Activated B cell treated with CpG ODN at 0.5 μM for 24 hours (primary cell): ENCODE measurements around the gene P2RX4. TPM values are rescaled to one million over a fixed set of nuclear protein-coding genes. Genes with fewer than 3 reads are reported as not detected.
"Not testable (repeated sequence)": the region's sequence is repeated elsewhere in the genome, so short reads cannot be mapped to it uniquely, and the experiment has no call there.

Experiments
- ATAC-seq: fragments of 200-7000 bp; cut with Tn5 transposase; one replicate; pipeline ENCODE4 v1.10.0; 2021; ENCODE audit warnings: low read depth, mild to moderate bottlenecking, moderate library complexity
- CTCF ChIA-PET: fragments of 350-600 bp; sonication (Branson Sonifier 250); formaldehyde crosslinking; loops from one replicate; lab custom pipeline; 2021; ENCODE audit warnings: antibody characterized with exemption; lab: Charles Lee
- POLR2A ChIA-PET: fragments of 350-600 bp; sonication (Branson Sonifier 250); formaldehyde crosslinking; loops from one replicate; lab custom pipeline; 2021; ENCODE audit warnings: antibody characterized with exemption; lab: Charles Lee
- DNase-seq: peaks from one replicate; pipeline ENCODE4 v3.0.0; 2022
- H3K27ac Mint-ChIP-seq: one replicate; pipeline ENCODE4 v1.8.0; 2020; ENCODE audit warnings: mixed read lengths
- H3K27me3 Mint-ChIP-seq: one replicate; pipeline ENCODE4 v1.8.0; 2021; ENCODE audit warnings: mixed read lengths
- H3K36me3 Mint-ChIP-seq: one replicate; pipeline ENCODE4 v1.8.0; 2021; ENCODE audit warnings: low read depth, mixed read lengths
- H3K4me1 Mint-ChIP-seq: one replicate; pipeline ENCODE4 v1.8.0; 2021; ENCODE audit warnings: mixed read lengths
- H3K4me3 Mint-ChIP-seq: one replicate; pipeline ENCODE4 v1.8.0; 2020; ENCODE audit warnings: mild to moderate bottlenecking, mixed read lengths
- H3K9me3 Mint-ChIP-seq: one replicate; pipeline ENCODE4 v1.8.0; 2020; ENCODE audit warnings: mixed read lengths
- intact Hi-C: fragments of 100-400 bp; cut with micrococcal nuclease; formaldehyde crosslinking; loops from one replicate; pipeline ENCODE4 v1.15.1; 2024
- total RNA-seq: library from RNA; stranded (reverse); gene quantifications from 2 replicates; pipeline ENCODE4 v1.2.3, GENCODE V29; 2022
- TF ChIP-seq, protein P1 (sequence below): fragments of 200-600 bp; IDR thresholded peaks from one replicate; pipeline ENCODE4 v1.8.0; 2022; ENCODE audit warnings: antibody characterized with exemption, mild to moderate bottlenecking

Gene P2RX4
- total RNA-seq, 1 donor from 2014 or later: 17.0 TPM

- no peak for DNase-seq
- no peak for ATAC-seq
- H3K27me3 Mint-ChIP-seq: no peaks in the 10 kb centered on the region
- POLR2A ChIA-PET: no interaction called here
- no peaks in the 10 kb centered on the region for H3K9me3 Mint-ChIP-seq
- H3K4me3 Mint-ChIP-seq: no peak overlapping the region
- CTCF ChIA-PET: no interaction called here
- H3K27ac Mint-ChIP-seq: no peak overlapping the region
- H3K4me1 Mint-ChIP-seq: peaks cover 11% of the 10 kb centered on the region
- TF ChIP-seq, protein P1, sequence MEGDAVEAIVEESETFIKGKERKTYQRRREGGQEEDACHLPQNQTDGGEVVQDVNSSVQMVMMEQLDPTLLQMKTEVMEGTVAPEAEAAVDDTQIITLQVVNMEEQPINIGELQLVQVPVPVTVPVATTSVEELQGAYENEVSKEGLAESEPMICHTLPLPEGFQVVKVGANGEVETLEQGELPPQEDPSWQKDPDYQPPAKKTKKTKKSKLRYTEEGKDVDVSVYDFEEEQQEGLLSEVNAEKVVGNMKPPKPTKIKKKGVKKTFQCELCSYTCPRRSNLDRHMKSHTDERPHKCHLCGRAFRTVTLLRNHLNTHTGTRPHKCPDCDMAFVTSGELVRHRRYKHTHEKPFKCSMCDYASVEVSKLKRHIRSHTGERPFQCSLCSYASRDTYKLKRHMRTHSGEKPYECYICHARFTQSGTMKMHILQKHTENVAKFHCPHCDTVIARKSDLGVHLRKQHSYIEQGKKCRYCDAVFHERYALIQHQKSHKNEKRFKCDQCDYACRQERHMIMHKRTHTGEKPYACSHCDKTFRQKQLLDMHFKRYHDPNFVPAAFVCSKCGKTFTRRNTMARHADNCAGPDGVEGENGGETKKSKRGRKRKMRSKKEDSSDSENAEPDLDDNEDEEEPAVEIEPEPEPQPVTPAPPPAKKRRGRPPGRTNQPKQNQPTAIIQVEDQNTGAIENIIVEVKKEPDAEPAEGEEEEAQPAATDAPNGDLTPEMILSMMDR: no peak
- peaks cover 24% of the 10 kb centered on the region for H3K36me3 Mint-ChIP-seq
- intact Hi-C loops: no loop called here
Measured at GRCh38 chr12:121279071-121279375, 69.1 kb downstream of the P2RX4 start.

GRCh38 chr12:121279507-121279915 lies 69.6 kb downstream of the P2RX4 start:
- no peaks in the 10 kb centered on the region for H3K27me3 Mint-ChIP-seq
- POLR2A ChIA-PET: no interaction called here
- DNase-seq (no peak), ATAC-seq (no peak)
- peaks cover 11% of the 10 kb centered on the region for H3K4me1 Mint-ChIP-seq
- H3K4me3 Mint-ChIP-seq: no peak overlapping the region
- intact Hi-C loops: no loop called here
- H3K27ac Mint-ChIP-seq: no peak overlapping the region
- TF ChIP-seq, protein P1: no peak
- H3K36me3 Mint-ChIP-seq: peaks cover 25% of the 10 kb centered on the region
- no peaks in the 10 kb centered on the region for H3K9me3 Mint-ChIP-seq
- CTCF ChIA-PET: no interaction called here

DNA sequence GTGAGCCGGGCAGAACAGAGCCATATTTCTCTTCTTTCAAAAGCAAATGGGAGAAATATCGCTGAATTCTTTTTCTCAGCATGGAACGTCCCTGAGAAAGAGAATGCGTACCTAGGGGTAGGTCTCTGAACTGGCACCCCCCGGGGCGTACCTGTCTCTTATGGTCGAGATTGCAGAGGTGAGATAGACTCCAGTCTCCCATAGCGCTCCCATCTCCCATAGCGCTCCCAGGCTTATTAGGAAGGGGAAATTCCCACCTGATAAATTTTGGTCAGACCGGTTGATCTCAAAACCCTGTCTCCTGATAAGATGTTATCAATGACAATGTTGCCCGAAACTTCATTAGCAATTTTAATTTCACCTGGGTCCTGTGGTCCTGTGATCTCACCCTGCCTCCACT lies 70.6 kb downstream of the P2RX4 start:
- H3K27me3 Mint-ChIP-seq, intact Hi-C loops, H3K9me3 Mint-ChIP-seq, CTCF ChIA-PET, ATAC-seq, H3K4me3 Mint-ChIP-seq, POLR2A ChIA-PET, DNase-seq, H3K27ac Mint-ChIP-seq: not testable (repeated sequence)
- Mint-ChIP-seq H3K36me3 (peaks cover 23% of the 10 kb centered on the region), H3K4me1 (peaks cover 11% of the 10 kb centered on the region)

GRCh38 chr12:121281116-121281515 lies 71.2 kb downstream of the P2RX4 start:
- POLR2A ChIA-PET, H3K27me3 Mint-ChIP-seq, intact Hi-C loops, H3K4me3 Mint-ChIP-seq, DNase-seq, H3K27ac Mint-ChIP-seq, H3K9me3 Mint-ChIP-seq, CTCF ChIA-PET, ATAC-seq: not testable (repeated sequence)
- peaks cover 21% of the 10 kb centered on the region for H3K36me3 Mint-ChIP-seq
- peaks cover 11% of the 10 kb centered on the region for H3K4me1 Mint-ChIP-seq

DNA sequence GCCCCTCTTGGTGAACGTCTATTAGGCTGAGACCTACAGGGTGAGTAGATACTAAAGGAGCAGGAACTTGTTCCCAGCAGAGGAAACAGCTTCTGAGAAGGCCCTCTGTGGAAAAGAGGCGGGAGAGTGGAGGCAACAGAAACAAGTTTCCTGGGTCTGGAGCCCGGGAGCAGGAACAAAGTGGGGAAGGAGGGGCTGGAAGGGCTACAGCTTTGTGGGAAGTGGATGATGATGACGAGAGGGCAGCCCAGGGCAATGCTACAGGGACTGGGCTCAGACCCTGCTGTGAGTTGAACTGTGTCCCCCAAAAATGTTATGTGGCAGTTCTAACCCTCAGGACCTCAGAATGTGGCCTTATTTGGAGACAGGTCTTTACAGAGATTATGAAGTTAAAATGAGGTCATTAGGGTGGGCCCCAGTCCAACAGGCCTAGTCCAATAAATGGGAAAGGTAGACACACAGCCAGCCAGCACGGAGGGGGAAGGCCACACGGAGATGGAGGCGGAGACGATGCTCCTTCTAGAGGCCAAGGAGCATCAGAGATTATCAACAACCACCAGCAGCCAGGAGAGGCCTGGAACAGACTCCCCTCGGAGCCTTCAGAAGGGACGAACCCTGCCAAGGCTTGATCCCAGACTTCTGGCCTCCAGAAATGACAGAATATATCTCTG lies 72.3 kb downstream of the P2RX4 start:
- no peaks in the 10 kb centered on the region for H3K9me3 Mint-ChIP-seq
- no peak overlapping the region for H3K27ac Mint-ChIP-seq
- no peak for ATAC-seq
- H3K4me1 Mint-ChIP-seq: peaks cover 9% of the 10 kb centered on the region
- intact Hi-C loops: no loop called here
- TF ChIP-seq, protein P1: no peak
- ChIA-PET POLR2A (no interaction called here), CTCF (no interaction called here)
- no peak overlapping the region for H3K4me3 Mint-ChIP-seq
- H3K27me3 Mint-ChIP-seq: no peaks in the 10 kb centered on the region
- DNase-seq: no peak
- peaks cover 17% of the 10 kb centered on the region for H3K36me3 Mint-ChIP-seq

DNA sequence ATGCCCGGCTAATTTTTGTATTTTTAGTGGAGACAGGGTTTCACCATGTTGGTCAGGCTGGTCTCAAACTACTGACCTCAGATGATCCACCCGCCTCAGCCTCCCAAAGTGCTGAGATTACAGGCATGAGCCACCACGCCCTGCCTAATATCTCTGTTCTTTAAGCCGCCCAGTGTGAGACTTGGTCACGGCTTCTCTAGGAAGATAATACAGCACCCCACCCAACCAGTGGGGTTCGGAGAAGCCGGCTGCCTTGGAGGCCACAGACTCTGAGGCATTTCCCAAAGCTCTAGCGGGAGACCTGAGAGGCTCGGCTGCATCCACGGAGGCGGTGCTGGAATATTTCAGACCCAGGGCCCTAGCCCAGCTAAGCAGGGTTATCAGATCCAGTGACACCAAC lies 73.0 kb downstream of the P2RX4 start:
- H3K27ac Mint-ChIP-seq, DNase-seq, ATAC-seq, H3K4me1 Mint-ChIP-seq, H3K4me3 Mint-ChIP-seq, POLR2A ChIA-PET, H3K9me3 Mint-ChIP-seq, intact Hi-C loops, CTCF ChIA-PET, H3K27me3 Mint-ChIP-seq: not testable (repeated sequence)
- H3K36me3 Mint-ChIP-seq: peaks cover 14% of the 10 kb centered on the region

- CTCF ChIA-PET: no interaction called here
- H3K36me3 Mint-ChIP-seq: peaks cover 10% of the 10 kb centered on the region
- POLR2A ChIA-PET: no interaction called here
- peaks cover 7% of the 10 kb centered on the region for H3K4me1 Mint-ChIP-seq
- ATAC-seq: no peak
- TF ChIP-seq, protein P1: no peak
- no peak overlapping the region for H3K27ac Mint-ChIP-seq
- H3K9me3 Mint-ChIP-seq: no peaks in the 10 kb centered on the region
- H3K4me3 Mint-ChIP-seq: no peak overlapping the region
- intact Hi-C loops: no loop called here
- H3K27me3 Mint-ChIP-seq: no peaks in the 10 kb centered on the region
- DNase-seq: no peak
Measured at GRCh38 chr12:121283388-121283787, 73.5 kb downstream of the P2RX4 start.
